PC-3 (cell line): ENCODE measurements around the gene L1TD1. TPM values are rescaled to one million over a fixed set of nuclear protein-coding genes. Genes with fewer than 3 reads are reported as not detected.

ENCODE experiments used
- ATAC-seq: fragments of 200-7000 bp; cut with Tn5 transposase; 2 replicates; pipeline ENCODE4 v1.9.1; 2020; ENCODE audit warnings: mild to moderate bottlenecking, moderate library complexity
- BruUV-seq: library from RNA; stranded (reverse); fragments of 400-500 nt; replicated peaks from 2 replicates; lab custom pipeline; 2021; lab: Mats Ljungman, UMichigan
- CTCF ChIA-PET: fragments of 300-600 bp; sonication (Branson Sonifier 250); formaldehyde crosslinking; loops from one replicate; lab custom pipeline; 2022; ENCODE audit warnings: antibody characterized with exemption; lab: Charles Lee
- POLR2A ChIA-PET: fragments of 300-600 bp; sonication (Branson Sonifier 250); formaldehyde crosslinking; loops from one replicate; lab custom pipeline; 2022; ENCODE audit warnings: antibody characterized with exemption; ENCODE audit not compliant: unreplicated experiment; lab: Charles Lee
- DNase-seq: peaks from one replicate; pipeline ENCODE4 v3.0.0-alpha.2; 2015
- H2AFZ ChIP-seq: fragments of 300-600 bp; sonication (generic); 2 replicates; pipeline ENCODE4 v1.6.0; 2016; ENCODE audit warnings: antibody characterized with exemption, low read length
- H3F3A ChIP-seq: fragments of 300-600 bp; sonication (generic); one replicate; pipeline ENCODE4 v1.6.0; 2017; ENCODE audit warnings: antibody characterized with exemption, low read length, control low read depth, mild to moderate bottlenecking; ENCODE audit not compliant: unreplicated experiment
- H3K27ac ChIP-seq: fragments of 300-600 bp; sonication (generic); 2 replicates; pipeline ENCODE4 v1.5.1; 2016; ENCODE audit warnings: mild to moderate bottlenecking, low read length
- H3K27me3 ChIP-seq: fragments of 300-600 bp; sonication (generic); 2 replicates; pipeline ENCODE4 v1.6.1; 2016; ENCODE audit warnings: low read length, mixed read lengths
- H3K36me3 ChIP-seq: fragments of 300-600 bp; sonication (generic); 2 replicates; pipeline ENCODE4 v1.6.1; 2016; ENCODE audit warnings: low read depth, mixed run types, low read length, mixed read lengths
- H3K4me1 ChIP-seq: fragments of 300-600 bp; sonication (generic); 2 replicates; pipeline ENCODE4 v1.5.1; 2016; ENCODE audit warnings: low read length; ENCODE audit not compliant: insufficient read depth
- H3K4me2 ChIP-seq: fragments of 300-600 bp; sonication (generic); 2 replicates; pipeline ENCODE4 v1.6.0; 2016; ENCODE audit warnings: low read length
- H3K4me3 ChIP-seq: fragments of 300-600 bp; sonication (generic); 2 replicates; pipeline ENCODE4 v1.5.1; 2016; ENCODE audit warnings: mild to moderate bottlenecking, low read length, mixed read lengths
- H3K79me2 ChIP-seq: fragments of 300-600 bp; sonication (generic); 2 replicates; pipeline ENCODE4 v1.6.1; 2017; ENCODE audit warnings: low read length, mixed read lengths
- H3K9ac ChIP-seq: fragments of 300-600 bp; sonication (generic); 2 replicates; pipeline ENCODE4 v1.6.0; 2016; ENCODE audit warnings: mild to moderate bottlenecking, low read length
- H3K9me2 ChIP-seq: fragments of 300-600 bp; sonication (generic); replicated peaks from 2 replicates; pipeline ENCODE4 v1.6.1; 2016; ENCODE audit warnings: mixed run types, low read length, mixed read lengths
- H3K9me3 ChIP-seq: fragments of 300-600 bp; sonication (generic); 2 replicates; pipeline ENCODE4 v1.6.1; 2016; ENCODE audit warnings: low read length, mixed read lengths
- H4K20me1 ChIP-seq: fragments of 300-600 bp; sonication (generic); 2 replicates; pipeline ENCODE4 v1.6.1; 2016; ENCODE audit warnings: low read length, mixed read lengths
- CTCF ChIP-seq: fragments of 300-600 bp; sonication (generic); conservative IDR thresholded peaks from 2 replicates; pipeline ENCODE4 v1.5.1; 2017; ENCODE audit warnings: antibody characterized with exemption, low read depth, mild to moderate bottlenecking, low read length
- EZH2 ChIP-seq: fragments of 300-600 bp; sonication (generic); IDR thresholded peaks from one replicate; pipeline ENCODE4 v1.6.1; 2017; ENCODE audit warnings: antibody characterized with exemption, mild to moderate bottlenecking, low read length; ENCODE audit not compliant: unreplicated experiment
- EZH2phosphoT487 ChIP-seq: fragments of 300-600 bp; sonication (generic); IDR thresholded peaks from 2 replicates; pipeline ENCODE4 v1.6.1; 2018; ENCODE audit warnings: mild to moderate bottlenecking, antibody characterized with exemption, low read length, borderline replicate concordance
- intact Hi-C: fragments of 100-400 bp; cut with micrococcal nuclease; formaldehyde crosslinking; loops from 2 replicates; pipeline ENCODE4 v1.9.0; 2023
- total RNA-seq: library from RNA; depleted of rRNA; stranded (reverse); fragments of >200 nt; gene quantifications from 2 replicates; pipeline ENCODE4 v1.2.3, GENCODE V29; 2014; rRNA removed

Gene L1TD1
- total RNA-seq, 1 experiment from 2014 or later, result not detected

DNA sequence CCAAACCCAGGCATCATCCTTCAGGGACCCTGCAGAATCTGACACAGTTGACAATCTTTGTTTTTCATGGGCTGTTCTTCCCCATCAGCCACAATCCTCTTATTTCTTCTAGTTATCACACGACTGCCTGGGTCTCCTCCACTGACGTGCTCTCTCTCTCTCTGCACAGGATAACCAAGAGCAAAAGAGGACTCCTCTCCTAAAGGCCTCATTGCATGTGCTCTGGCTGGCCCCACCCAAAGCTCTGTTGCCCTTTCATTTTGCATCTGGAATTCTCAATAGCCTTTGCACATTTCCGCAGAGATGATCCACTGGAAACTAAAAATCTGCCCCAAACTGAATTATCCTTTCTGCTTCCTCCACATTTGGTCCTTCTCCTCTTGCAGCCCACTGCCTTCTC, 66.0 kb downstream of the L1TD1 start:
- ChIA-PET POLR2A (no interaction called here), CTCF (no interaction called here)
- Histone ChIP-seq H3F3A (no peaks in the 10 kb centered on the region), H3K4me1 (no peaks in the 10 kb centered on the region), H3K9me3 (no peaks in the 10 kb centered on the region), H2AFZ (no peak overlapping the region), H3K4me3 (no peak overlapping the region), H3K36me3 (no peaks in the 10 kb centered on the region), H3K4me2 (no peak overlapping the region), H4K20me1 (no peaks in the 10 kb centered on the region), H3K9me2 (no peaks in the 10 kb centered on the region), H3K79me2 (no peaks in the 10 kb centered on the region), H3K27me3 (0 out of 2 replicates have a peak, but pooled peaks cover 5% of the 10 kb centered on the region), H3K27ac (no peak overlapping the region), H3K9ac (no peak overlapping the region)
- no peak for DNase-seq
- no TSS peak for BruUV-seq
- ATAC-seq, result no peak
- intact Hi-C loops, result no loop called here
- TF ChIP-seq EZH2phosphoT487 (no peak), CTCF (no peak), EZH2 (no peak)

Other genes with a start within 250 kb of the L1TD1 start
- gene KANK4, start 124.6 kb downstream of the L1TD1 start, total RNA-seq, result not detected in 2 replicates
- gene USP1, start 242.2 kb downstream of the L1TD1 start, total RNA-seq, result 42.6 and 43.8 TPM in 2 replicates